Measurements from ENCODE around the gene FAF1.

GRCh38 chr1:50978852-50979781, 19.1 kb upstream of the FAF1 start:
- TF ChIP-seq POLR2A (IDR thresholded peaks at IDR 0.05) (no peak), CTCF (IDR thresholded peaks at IDR 0.05) (no peak)
